Amniotic epithelial cell (primary cell): ENCODE measurements around the gene MR1.
"Not testable (repeated sequence)": the region's sequence is repeated elsewhere in the genome, so short reads cannot be mapped to it uniquely, and the experiment has no call there.

Experiments used
- DNase-seq: peaks from one replicate; pipeline ENCODE4 v3.0.0-alpha.2; 2010; ENCODE audit warnings: low read depth

MR1 gene

DNA sequence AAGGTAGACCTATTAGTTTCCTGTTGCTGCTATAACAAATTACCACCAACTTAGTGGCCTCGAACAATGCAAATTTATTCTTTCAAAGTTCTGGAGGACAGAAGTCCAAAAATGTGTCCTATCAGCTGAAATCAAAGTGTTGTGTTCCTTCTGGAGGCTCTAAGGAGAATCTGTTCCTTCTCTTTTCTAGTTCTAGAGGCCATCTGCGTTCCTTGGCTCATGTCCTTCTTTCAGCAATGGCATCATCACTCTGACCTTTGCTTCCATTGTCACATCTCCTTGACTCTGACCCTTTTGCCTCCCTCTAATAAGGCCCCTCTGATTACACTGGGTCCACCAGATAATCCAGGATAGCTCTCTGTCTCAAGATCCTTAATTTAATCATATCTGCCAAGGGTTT lies 1.2 kb upstream of the MR1 start:
- DNase-seq: no peak

DNA sequence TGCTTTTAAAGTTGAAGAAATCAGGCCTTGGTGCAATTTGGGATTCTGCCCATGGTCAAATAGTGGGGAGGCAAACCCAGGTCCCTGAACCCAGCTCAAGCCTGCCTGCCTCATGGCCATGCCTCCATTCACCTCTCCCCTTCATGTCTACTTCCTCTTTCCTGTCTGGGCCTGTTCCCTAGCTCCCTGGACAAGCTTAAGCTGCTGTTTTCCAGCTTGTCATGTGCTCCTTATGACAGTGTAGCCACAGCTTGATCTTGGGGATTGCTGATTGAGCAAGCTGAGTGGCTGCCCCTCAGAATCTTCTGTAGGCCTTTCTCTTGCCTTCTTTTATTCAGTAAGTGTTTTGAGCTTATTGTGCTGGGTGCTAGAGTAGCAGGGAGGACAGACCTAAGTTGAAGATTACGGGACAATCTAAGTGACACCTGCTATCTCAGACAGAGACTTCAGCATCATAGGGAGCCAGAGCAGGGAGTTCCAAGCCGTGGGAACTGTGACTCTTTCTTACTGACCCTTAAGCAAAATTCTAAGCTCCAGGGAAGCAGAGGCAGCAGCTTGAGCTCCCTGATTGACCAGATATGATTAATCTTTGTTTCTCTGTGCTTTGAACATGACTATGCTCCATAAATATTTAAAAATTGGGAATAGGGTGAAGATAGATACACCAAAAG lies 520 bp upstream of the MR1 start:
- DNase-seq: peak; percentile 47

DNA sequence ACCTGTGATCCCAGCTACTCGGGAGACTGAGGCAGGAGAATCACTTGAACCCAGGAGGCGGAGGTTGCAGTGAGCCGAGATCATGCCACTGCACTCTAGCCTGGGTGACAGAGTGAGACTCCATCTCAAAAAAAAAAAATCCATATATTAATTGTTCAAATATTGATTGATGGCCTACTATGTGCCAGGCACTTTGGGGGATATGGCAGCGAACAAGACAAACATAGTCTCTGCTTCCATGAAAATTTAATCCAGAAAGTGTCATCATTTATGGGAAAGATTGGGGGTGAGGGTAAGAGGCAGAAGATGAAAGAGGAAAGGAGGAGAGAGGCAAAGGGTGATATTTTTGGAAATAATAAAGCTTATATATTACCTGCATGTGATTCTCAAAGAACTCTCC lies 1.4 kb downstream of the MR1 start:
- DNase-seq: not testable (repeated sequence)

DNA sequence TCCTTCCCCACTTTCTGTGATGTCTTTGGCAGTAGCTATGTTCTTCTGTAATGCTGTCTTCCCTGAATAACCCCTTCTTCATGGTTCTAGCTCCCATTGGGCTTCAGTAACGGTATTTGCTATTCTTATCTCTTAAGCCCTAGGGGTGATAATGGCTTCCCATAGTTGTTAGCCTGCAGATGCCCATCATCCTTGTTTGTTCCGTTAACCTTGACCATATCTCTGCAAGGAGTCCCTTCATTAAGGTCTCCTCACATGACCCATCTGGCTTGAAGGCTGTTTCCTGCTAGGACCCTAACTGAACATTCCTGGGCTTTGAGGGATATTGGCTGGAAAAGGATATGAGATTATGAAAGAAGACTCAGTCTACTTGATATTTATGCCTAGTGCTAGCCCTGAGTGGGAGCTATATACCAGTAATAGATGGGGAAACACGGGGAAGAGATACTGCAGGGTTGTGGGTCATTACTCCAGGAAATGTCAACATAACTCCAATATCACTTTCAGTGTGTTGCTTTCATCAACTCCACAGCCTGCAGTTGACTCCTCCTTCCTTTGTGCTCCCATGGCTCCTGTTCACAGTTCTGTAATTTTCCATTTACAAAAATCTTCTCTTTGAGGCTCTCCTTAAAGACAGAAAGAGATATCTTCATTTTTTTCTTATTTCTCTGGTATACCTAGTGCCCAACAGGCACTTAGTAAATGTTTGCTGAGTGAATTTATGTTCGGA lies 2.5 kb downstream of the MR1 start:
- DNase-seq: peak; percentile 17

DNA sequence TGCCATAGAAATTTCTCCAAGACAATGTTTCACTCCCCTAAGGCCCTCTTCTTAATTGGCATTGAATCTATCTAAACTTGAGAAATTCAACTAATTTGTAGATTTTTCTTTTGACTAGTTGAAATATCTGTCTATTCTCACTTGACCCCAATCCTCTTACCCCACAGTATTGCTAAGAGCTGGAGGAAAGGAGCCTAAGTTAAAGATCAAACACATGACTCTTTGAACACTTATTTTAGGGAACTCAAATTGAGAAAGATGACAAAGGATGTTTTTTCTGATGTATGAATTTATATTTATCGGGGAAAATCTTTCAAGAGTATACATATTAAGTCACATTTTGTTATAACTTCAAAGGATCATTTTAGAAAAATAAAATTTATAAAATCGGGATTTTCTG lies 3.6 kb downstream of the MR1 start:
- DNase-seq: no peak

DNA sequence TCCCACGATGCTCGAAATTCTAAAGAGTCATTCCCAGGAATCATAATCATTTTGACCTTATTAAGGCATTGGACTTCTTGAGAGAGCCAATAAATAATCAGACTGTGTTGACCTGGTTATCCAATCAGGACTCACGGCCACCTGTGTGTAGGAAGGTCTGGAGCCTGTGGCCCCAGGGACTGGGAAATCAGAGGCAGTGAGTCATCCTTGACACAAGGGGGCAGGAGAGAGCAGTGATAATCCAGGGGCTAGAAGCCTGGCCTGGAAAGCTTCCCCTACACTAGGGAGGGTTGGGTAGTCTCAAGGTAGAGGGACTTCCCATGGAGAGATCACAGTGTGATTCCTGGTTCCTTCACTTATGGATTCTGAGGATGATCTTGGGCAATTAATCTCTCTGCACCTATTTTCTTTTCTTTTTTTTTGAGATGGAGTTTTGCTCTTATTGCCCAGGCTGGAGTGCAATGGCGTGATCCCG lies 4.7 kb downstream of the MR1 start:
- peak; percentile 65 for DNase-seq

DNA sequence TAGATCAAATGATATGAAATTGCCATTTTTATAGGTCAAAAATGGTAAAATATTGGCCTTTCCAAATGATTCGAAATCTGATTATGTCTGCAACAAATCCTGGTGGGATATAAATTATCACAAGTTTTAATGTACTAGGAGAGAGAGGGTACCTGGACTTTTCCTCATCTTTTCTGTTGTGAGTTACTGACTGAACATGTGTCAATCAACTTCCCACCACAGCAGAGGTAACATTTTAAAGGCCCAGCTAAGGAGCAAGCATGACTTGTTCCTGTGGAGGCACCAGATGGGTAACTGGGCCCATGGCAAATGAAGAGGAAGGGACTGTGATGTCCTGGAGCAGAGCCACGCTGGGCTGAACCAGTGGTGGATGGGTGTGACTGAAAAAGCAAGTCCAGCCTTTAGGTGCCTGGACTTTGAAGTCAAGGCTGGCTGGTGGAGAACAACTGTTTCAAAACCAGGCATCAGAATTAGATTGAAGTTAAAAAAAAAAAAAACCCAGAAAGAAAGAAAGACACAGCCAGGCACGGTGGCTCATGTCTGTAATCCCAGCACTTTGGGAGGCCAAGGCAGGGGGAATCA lies 6.6 kb downstream of the MR1 start:
- no peak for DNase-seq

DNA sequence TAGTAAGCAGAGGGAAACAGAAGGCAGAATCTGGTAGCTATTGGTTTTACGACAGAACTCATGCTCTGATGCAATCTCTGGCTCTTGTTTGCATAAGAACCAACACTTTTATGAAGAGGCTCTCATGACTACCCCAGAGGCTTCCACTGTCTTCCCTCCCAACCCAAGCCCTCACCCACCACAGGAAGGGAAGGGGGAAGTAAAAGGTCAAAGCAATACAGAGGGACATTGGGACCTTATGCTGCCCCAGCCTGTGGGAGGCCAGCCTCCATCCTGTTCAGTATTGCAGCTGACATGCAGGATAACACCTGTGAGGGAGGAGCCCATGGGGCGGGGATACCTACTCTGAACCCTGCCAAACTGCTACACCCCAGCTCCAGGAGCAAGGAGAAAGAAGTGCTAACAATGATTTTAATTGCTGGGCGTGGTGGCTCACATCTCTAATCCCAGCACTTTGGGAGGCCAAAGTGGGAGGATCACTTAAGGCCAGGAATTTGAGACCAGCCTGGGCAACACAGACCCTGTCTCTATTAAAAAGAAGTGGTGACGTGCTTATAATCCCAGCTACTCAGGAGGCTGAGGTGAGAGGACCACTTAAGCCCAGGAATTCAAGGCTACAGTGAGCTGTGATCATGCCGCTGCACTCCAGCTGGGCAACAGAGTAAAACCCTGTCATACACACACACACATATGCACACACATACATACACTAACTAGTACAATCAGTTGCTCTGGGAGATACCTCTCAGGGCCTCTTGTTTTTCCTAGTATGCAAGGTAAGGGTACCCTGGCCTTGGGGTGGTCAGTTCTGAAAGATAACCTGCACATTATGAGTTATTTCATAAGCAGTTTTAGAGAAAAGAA lies 9.5 kb downstream of the MR1 start:
- peak; percentile 52 for DNase-seq

DNA sequence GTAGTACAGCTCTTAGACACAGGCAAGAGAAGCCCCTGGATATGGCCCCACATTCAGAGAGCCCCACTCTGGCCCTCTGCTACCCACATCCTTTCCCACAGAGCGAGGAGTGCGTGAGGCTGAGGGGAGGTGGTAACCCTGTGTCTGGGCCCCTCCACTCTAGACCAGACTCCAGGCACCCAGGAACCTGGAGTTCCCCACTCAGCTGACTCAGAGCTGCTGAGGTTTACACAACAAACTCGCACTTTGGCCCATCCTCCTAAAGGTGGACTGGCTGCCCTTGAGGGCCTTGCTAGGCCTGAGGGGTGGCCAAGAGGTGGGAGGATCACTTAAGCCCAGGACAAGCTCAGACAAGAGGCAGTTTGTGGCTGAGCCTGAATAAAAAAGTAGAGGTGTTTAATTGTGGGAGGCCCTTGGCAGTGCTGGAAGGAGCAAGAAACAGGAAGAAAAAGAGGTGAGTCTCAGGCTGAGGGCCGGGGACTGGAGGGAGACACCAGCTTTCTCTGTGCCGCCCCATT lies 10.7 kb downstream of the MR1 start:
- peak; percentile 78 for DNase-seq

DNA sequence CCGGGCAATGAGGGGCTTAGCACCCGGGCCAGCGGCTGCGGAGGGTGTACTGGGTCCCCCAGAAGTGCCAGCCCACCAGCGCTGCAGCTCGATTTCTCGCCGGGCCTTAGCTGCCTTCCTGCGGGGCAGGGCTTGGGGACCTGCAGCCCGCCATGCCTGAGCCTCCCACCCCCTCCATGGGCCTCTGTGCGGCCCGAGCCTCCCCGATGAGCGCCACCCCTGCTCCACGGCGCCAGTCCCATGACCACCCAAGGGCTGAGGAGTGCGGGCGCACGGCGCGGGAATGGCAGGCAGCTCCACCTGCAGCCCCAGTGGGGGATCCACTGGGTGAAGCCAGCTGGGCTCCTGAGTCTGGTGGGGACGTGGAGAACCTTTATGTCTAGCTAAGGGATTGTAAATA lies 12.2 kb downstream of the MR1 start:
- DNase-seq: not testable (repeated sequence)

DNA sequence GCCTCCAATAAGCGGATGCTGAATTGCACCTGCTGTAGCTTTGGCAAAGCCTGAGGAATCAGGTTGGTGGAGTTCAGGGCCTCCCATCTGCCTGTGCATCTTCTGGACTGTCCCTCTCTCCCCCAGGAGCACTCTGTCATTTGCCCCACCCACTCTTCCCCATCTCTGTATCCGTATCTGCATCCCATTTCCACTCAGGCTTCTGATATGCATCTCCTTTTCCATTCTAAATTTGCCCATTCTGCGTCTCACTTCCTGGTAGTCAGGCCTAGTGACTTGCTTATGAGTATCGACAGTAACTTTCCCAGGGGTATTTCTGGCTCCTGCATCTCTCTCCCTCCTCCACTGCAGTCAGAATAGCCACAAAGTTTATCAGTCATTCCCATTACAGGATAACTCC lies 15.6 kb downstream of the MR1 start:
- no peak for DNase-seq

DNA sequence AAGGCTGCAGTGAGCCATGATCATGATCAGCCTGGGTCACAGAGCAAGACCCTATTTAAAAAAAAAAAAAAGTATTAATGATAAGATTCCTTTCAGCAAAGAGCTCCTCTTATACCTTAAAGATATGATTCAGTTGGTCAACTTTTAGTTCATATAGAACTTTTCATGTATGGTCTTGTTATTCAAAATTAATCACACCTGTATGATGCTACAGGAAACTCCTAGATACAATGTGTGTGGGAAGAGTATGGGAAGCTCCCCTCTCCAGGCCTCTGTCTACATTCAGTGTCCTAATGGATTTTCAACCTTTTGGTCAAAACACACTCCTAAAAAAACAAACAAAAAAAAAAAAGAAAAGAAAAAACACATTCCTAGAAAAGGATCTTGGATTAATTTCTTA lies 17.1 kb downstream of the MR1 start:
- DNase-seq: no peak

DNA sequence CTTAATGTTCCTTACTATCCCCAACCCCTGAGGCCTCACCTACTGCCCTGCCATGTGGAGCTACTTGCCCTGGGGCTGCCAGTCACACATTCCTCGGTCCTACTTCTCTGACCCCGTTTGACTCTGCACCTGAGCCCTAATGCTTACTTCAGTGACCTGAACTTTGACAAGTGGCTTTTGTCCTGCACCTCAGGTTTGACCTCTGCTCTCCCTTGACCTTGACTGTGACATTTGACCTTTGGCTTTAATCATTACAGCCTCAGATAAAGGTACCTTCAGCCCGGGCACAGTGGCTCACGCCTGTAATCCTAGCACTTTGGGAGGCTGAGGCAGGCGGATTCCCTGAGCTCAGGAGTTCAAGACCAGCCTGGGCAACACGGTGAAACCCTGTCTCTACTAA lies 22.8 kb downstream of the MR1 start:
- DNase-seq: no peak

DNA sequence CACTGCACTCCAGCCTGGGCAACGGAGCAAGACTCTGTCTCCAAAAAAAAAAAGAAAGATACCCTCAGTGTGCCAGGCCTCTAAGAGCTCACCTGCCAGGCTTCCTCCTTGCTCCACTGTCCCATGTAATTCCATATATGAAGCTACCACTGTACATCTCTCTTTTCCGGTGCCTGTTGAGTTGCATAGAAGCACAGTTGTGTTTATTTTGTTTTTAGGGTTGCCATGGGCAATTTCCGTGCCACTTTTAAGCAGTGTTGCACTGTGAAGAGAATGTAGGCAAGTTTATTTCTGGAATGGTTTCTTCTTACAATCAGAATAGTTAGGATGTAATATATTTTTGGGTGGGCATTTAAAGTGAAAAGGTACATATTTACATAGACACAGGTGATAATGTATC lies 23.3 kb downstream of the MR1 start:
- no peak for DNase-seq

DNA sequence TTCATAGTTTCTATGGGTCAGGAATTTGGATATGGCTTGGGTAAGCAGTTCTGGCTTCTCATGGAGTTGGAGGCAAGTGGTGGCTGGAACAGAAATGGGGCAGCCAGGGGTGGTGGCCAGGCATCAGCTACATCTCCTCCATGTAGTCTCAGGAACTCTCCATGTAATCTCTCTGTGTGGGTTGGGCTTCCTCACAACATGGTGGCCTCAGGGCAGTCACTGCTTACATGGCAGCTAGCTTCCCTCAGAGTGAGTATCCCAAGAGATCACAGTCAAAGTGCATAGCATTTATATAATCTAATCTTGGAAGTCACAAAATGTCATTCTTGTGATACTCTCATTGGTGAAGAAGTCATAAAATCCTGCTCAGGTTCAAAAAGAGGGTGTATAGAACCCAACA lies 25.7 kb downstream of the MR1 start:
- no peak for DNase-seq

DNA sequence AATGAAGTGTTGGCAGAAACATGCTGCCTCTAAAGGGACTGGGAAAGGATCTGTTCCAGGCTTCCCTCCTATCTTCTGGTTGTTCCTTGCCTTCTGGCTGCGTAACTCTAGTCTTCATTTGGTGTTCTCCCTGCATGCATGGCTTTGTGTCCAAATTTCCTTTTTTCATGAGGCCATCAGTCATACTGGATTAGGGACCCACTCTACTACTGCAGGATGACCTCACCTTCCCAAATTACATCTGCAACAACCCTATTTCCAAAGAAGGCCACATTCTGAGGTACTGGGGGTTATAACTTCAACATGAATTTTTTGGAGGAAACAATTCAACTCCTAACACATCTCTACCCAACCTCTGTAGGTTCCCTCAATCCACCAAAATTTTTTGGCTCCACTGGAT lies 26.3 kb downstream of the MR1 start:
- DNase-seq: no peak

DNA sequence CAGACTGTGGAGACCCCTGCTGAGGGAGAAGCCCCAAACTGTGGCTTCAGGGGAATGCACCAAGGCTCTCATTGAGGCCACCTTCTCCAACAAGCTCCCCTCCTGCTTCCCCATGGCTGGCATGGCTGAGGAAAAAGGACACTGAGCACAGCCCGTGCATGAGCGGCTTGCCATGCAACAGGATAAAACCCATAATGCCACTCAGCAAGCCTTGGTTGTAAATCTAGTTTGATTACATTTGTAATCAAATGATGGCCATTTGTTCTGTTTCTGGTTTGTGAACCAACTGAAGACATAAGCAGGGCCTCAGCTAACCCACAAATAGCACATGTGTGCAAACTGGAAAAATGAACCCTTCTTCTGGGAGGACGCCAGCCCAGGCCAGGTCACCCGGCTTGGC lies 27.2 kb downstream of the MR1 start:
- DNase-seq: not testable (repeated sequence)

DNA sequence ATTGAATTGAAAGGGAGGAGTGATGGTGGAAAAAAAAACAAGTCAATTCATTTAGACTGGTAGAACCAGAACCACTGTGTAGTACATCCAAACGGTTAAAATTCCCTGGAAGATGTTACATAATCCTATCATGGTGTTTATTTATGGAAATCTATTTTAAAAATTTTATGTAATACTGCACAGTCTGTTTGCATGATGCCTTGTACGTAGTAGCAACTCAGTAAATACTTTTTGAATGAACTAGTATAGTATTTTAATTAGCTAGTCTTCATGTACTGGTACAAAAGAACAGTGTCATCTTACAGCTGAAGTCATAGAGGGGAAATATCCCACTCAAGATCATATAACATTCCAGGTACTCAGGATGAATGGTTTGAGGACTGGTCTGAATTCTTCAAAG lies 27.7 kb downstream of the MR1 start:
- DNase-seq: no peak

DNA sequence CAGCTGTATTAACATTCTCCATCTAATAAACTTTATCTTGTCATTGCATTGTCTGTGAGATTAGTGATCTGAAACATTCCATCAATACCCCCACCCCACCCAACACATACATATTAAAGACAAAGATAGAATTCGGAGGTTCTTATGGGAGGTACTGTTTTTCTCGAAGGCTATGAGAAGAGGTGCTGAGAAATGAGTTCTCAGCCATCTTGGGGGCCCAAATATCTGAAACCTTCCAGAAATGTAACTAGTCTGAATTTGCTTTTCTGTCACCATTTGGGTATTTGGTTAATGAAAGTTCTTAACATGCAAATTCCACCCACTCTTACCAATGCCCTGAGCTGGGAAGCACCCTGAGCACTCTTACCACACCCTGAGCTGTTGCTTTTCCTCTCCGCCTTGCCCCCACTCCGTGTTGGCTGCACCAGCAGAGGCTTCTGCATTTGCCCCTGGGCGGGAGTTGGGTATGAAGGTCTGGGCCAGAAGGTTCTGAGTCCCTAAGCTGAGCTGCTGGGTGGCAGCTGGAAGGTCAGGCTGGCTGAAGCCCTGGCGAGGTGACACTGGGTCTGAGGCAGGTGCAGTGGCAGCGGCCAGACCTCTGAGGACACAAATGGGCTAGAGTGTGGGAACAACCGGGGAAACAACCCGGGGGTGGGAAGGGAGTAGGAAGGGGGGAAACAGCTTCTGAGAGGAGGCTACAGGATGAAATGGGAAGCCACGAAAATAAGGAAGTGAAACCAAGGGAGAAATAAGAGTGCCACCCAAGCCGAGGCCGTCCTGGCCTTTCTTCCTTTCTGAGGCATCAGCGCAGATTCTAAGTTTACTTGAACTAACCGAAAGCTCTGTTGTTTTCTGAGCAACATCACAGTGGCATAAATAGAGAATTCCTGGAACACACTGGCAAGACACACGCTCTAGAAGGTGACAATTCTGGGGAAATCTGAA lies 28.4 kb downstream of the MR1 start:
- no peak for DNase-seq

DNA sequence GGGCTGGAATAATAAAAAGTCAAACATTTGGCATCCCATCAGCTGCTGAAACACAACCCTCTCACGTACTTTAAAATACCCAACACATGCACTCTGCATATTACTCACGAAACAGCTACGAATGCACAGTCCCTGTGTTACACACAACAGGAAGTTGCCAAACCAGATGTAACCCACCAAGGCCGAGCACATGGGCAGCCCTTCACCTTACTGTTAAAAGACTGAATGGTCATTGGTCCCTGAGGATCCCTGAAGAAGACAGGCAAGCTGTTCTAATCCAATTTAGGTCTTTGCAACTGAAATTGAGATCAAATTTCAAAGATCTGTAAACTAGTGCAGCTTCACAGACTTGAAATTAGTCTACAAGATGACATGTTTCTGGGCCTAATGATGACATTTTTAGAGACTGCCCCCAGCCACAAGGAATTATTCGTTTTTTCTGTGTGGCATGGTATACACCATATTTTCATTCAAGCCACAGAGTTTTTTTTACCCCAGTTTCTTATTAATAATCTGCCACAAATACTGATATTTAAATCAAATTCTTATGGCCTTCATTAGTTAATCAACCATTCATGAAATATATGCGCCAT lies 29.1 kb downstream of the MR1 start:
- DNase-seq: peak; percentile 40
